ENCODE data around the gene LCN1.
A peak's percentile ranks its signal among the peaks of the same experiment; 100 is the strongest.

Gene LCN1

DNA sequence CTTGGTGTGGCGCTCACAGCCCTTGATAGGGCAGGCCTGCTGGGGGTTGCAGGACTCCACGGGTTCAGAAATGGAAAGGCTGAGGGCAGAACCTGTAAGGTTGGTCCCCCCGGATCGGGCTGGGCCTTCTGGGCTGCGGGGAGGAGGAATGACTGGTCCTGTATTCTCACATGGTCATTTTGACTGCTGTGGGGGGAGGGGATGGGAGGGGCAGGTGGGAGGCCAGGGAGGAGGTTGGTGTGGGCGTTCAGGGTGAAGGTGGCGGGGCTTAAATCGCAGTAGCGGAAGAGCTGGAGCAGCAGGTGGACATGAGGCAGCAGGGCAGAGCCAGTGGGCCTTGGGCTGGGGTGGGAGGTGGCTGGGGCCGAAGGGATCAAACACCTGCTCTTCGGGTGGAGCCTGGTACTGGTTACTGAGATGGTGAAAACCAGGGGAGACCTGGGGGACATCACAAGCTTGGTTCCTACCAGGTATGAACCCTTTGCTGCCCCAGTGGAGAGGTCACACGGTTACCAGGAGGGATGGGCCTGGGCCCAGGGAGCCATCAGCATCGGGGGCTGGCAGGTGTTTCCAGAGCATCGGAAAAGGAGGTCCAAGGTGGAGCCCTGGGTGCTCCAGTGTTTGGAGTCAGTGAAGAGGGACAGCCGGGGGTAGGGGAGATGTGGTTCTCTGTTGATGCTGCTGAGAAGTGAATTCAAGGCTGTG is 18.9 kb upstream of the LCN1 start:
- H3K4me3 ChIP-seq (ENCODE audit: low read depth, low read length) = no peak overlapping the region
- no peak for DNase-seq (ENCODE audit: low read depth)
- TF ChIP-seq, protein P1, sequence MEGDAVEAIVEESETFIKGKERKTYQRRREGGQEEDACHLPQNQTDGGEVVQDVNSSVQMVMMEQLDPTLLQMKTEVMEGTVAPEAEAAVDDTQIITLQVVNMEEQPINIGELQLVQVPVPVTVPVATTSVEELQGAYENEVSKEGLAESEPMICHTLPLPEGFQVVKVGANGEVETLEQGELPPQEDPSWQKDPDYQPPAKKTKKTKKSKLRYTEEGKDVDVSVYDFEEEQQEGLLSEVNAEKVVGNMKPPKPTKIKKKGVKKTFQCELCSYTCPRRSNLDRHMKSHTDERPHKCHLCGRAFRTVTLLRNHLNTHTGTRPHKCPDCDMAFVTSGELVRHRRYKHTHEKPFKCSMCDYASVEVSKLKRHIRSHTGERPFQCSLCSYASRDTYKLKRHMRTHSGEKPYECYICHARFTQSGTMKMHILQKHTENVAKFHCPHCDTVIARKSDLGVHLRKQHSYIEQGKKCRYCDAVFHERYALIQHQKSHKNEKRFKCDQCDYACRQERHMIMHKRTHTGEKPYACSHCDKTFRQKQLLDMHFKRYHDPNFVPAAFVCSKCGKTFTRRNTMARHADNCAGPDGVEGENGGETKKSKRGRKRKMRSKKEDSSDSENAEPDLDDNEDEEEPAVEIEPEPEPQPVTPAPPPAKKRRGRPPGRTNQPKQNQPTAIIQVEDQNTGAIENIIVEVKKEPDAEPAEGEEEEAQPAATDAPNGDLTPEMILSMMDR (IDR thresholded peaks at IDR 0.05; ENCODE audit: insufficient read depth, low read depth, low read length, missing control alignments) = no peak

DNA sequence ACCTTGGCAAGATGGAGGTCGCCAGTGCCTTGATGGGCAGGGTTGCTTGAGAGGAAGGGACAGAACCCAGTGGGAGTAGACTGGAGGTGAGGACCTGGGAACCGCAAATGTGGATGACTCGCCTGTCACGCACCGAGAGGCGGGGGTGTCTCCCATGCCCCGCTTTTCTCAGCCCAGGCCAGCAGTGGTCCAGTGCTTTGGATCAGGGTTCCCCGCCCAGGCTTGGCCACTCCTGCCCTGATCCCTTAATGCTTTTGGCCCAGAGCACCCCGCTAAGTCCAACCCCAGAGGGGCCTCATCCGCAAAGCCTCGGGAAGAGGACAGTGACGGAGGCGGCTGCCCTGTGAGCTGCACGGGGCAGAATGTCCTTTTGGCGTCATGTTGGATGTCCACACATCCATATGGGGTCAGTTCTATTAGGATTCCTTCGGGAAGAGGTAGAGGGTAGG is 18.3 kb upstream of the LCN1 start:
- TF ChIP-seq, protein P1 (IDR thresholded peaks at IDR 0.05; ENCODE audit: insufficient read depth, low read depth, low read length, missing control alignments) = no peak
- no peak overlapping the region for H3K4me3 ChIP-seq (ENCODE audit: low read depth, low read length)
- DNase-seq (ENCODE audit: low read depth) = no peak

DNA sequence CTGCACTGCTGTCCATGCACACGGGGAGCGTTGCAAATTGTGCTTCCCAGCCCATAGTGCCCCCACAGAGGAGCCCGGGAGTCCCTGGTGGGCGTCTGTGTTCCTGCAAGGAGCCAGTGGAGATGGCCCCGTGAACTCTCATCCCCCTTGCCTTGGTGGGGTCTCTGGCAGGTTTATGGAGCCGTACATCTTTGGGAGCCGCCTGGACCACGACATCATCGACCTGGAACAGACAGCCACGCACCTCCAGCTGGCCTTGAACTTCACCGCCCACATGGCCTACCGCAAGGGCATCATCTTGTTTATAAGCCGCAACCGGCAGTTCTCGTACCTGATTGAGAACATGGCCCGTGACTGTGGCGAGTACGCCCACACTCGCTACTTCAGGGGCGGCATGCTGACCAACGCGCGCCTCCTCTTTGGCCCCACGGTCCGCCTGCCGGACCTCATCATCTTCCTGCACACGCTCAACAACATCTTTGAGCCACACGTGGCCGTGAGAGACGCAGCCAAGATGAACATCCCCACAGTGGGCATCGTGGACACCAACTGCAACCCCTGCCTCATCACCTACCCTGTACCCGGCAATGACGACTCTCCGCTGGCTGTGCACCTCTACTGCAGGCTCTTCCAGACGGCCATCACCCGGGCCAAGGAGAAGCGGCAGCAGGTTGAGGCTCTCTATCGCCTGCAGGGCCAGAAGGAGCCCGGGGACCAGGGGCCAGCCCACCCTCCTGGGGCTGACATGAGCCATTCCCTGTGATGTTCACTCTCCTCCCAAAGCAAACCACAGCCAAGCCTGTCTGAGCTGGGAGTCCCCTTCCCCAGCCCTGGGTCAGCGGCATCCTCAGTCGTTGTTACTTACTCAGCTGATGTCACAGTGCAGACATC is 17.6 kb upstream of the LCN1 start:
- no peak overlapping the region for H3K4me3 ChIP-seq (ENCODE audit: low read depth, low read length)

DNA sequence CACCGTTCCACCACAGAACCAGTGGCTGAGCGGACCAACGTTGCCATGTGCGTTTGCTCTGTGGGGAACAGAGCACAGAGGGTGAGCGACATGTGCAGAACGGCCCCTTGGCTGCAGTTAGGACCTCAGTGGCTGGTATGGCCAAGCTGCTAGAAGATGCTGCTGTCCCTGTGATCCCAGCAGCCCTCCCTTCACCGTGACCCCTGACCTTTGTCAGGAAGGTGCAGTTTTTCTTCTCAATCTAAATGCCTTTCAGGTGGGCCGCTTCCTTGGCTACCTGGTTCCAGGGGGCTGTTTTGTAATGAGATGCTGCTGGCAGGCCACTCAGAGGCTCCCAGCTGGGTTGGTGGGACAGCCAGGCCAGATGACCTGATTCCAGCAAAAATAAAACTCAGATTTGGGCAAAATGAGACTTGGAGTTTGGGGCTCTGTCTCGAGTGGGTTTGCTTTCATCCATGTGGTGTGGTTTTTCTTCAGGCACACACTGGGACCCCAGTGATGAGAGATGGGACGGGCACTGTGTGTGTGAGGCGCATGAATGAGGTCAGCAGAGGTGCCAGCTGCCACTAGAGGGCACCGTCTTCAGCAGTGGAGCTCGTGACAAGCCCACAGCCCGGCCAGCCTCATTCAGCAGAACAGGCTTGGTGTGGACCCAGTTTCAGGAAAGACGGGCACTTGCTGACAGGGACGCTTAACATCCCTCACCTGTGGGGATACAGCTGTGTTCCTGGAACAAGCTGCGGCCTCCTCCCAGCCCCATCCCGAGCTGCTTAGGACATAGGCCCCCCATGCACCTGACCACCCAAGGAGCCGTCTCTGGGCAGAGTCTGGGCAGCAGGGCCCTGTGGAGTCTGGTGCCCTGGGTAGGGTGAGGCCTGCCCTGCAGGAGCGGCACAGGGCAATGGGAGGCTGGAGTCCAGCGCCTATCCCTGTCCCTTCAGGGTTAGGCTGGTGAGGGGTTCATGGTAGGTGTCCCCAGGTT is 16.7 kb upstream of the LCN1 start:
- peak; percentile 66 for DNase-seq (ENCODE audit: low read depth)
- TF ChIP-seq, protein P1 (IDR thresholded peaks at IDR 0.05; ENCODE audit: insufficient read depth, low read depth, low read length, missing control alignments) = peak; percentile 85
- no peak overlapping the region for H3K4me3 ChIP-seq (ENCODE audit: low read depth, low read length)

More for the DNA sequence above, 17.6 kb upstream of the LCN1 start:
- DNase-seq (ENCODE audit: low read depth) = no peak
- TF ChIP-seq, protein P1 (IDR thresholded peaks at IDR 0.05; ENCODE audit: insufficient read depth, low read depth, low read length, missing control alignments) = no peak

DNA sequence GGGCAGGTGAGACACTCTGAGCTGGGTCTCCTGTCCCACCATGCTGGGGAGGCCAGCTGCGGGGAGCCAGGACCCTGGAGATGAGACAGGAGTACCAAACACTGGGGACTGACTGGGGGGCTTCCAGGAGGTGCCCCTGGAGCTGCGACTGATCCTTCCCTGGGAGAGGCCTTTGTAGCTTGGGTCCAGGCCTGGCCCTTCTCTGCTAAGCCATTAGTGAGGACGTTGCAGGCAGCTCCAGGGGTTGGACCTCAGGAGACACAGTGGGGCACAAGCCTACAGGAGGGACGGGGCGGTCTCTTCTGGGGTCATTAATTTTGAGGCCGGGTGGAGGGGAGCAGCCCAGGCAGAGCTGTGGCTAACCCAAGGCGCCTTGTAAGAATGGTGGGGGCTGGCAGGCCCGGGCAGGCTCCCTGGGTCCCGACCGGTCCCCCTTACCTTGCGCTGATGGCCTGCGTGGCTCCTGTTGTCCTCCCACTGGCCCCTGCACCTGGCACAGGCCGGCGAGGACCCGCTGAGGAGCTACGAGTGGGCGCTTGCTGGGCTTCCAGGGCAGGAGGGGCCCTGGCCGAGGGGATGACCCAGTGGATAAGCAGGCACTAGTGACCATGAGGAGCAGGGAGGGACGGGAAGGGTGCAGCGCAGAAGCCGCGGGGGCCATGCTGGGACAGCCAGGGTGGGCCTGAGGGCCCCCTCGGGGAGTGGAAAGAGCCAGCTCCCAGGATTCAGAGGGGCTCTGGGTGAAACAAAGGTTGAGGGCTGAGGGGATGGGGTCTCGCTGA is 15.6 kb upstream of the LCN1 start:
- TF ChIP-seq, protein P1 (IDR thresholded peaks at IDR 0.05; ENCODE audit: insufficient read depth, low read depth, low read length, missing control alignments) = no peak
- DNase-seq (ENCODE audit: low read depth) = no peak

More for the DNA sequence above, 15.6 kb upstream of the LCN1 start:
- no peak overlapping the region for H3K4me3 ChIP-seq (ENCODE audit: low read depth, low read length)
